Suprapubic skin (tissue), 4 donors: ENCODE results near the gene TGFBR3L.

Experiments used
- CTCF ChIP-seq, 2 donors: fragments of 200-600 bp in 1 of 2; fragments of 450-650 bp in 1 of 2; sonication (generic) in 1 of 2; IDR thresholded peaks; one replicate each; pipeline ENCODE4 v1.5.1; 2016 to 2019; ENCODE audit warnings: antibody characterized with exemption in 2 of 2, mild to moderate bottlenecking in 1 of 2, moderate library complexity in 1 of 2
- EP300 ChIP-seq: sonication (generic); formaldehyde crosslinking; IDR thresholded peaks from one replicate; pipeline ENCODE4 v1.6.1; 2017; ENCODE audit warnings: antibody characterized with exemption
- POLR2AphosphoS5 ChIP-seq, 3 donors: sonication (generic); formaldehyde crosslinking; IDR thresholded peaks; one replicate each; pipeline ENCODE4 v1.6.1; 2017; ENCODE audit warnings: antibody characterized with exemption in 3 of 3

- peak in 1 of 2 donors; percentile 0 for TF ChIP-seq CTCF (IDR thresholded peaks at IDR 0.05)
- TF ChIP-seq POLR2AphosphoS5 (IDR thresholded peaks at IDR 0.05), result no peak
- TF ChIP-seq EP300, result no peak
Observed at GRCh38 chr19:7869453-7869909, 45.1 kb upstream of the TGFBR3L start.
